ENCODE data around the gene ADORA3.
A peak's percentile ranks its signal among the peaks of the same experiment; 100 is the strongest.

The ADORA3 gene

DNA sequence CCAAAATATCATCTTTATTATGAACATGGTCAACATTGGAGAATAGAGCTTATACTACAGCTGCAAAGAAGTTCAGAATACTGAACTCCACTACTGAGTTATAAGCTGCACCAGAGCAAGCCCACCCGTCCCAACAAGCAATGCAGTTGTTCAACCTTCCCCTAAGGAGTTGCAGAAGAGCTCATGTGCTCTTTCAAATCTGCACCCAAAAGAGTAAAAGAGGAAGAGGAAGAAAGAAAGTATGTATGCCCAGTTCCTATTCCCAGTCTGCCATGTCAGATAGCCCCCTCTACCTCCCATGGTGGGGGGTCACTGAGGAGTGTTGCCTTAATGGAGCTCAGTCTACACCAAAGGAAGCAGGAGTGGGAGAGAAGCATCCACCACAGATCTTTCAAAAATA lies 22.8 kb downstream of the ADORA3 start:
- Histone ChIP-seq H3K4me3 (replicated peaks; ENCODE audit: insufficient read depth, low read length) (no peak overlapping the region), H3K27ac (replicated peaks) (peak overlapping the region; percentile 65), H3K27me3 (ENCODE audit: insufficient read depth, poor library complexity, severe bottlenecking) (no peaks in the 10 kb centered on the region)
- TF ChIP-seq SPI1 (IDR thresholded peaks at IDR 0.05; ENCODE audit: borderline replicate concordance, low read depth), result peak; percentile 97
- TF ChIP-seq, protein P1, sequence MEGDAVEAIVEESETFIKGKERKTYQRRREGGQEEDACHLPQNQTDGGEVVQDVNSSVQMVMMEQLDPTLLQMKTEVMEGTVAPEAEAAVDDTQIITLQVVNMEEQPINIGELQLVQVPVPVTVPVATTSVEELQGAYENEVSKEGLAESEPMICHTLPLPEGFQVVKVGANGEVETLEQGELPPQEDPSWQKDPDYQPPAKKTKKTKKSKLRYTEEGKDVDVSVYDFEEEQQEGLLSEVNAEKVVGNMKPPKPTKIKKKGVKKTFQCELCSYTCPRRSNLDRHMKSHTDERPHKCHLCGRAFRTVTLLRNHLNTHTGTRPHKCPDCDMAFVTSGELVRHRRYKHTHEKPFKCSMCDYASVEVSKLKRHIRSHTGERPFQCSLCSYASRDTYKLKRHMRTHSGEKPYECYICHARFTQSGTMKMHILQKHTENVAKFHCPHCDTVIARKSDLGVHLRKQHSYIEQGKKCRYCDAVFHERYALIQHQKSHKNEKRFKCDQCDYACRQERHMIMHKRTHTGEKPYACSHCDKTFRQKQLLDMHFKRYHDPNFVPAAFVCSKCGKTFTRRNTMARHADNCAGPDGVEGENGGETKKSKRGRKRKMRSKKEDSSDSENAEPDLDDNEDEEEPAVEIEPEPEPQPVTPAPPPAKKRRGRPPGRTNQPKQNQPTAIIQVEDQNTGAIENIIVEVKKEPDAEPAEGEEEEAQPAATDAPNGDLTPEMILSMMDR (IDR thresholded peaks at IDR 0.05; ENCODE audit: insufficient read depth, low read length), result no peak
- DNase-seq (ENCODE audit: low read depth in 1 of 2, low spot score in 1 of 2), result peak in 1 of 2 experiments; percentile 49

DNA sequence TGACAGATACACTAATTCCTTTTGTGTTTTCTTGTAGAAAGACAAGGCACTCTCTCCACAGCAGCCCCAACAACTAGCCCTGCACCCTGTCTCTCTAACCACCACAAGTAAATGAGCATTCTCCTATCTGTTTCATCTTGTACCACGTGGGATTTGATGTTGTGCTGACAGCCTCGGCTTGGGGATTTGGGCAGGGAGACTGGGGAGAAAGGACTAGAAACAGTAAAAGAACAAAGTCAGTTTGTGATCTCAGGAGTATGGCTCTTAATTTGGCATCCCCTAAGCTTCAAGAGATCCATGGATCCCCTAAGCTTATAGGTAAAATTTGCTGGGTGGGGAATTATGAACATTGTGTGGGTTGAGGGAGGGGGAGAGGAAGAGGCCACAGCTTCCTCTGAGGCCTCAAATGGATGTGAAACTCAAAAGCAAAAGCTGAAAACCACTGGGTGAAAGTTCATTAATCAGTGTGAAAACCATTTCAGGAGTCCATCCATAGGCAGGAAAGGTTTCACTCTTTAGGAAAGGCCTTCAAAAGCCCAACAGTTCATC lies 26.6 kb downstream of the ADORA3 start:
- peak in 1 of 2 experiments; percentile 43 for DNase-seq (ENCODE audit: low read depth in 1 of 2, low spot score in 1 of 2)
- TF ChIP-seq SPI1 (IDR thresholded peaks at IDR 0.05; ENCODE audit: borderline replicate concordance, low read depth) (0 out of 2 replicates have a peak, but pooled peaks have one; percentile 26), POLR2AphosphoS5 (IDR thresholded peaks at IDR 0.05; ENCODE audit: low read depth) (0 out of 2 replicates have a peak, but pooled peaks have one; percentile 32), GABPA (IDR thresholded peaks at IDR 0.05; ENCODE audit: low read depth) (no peak)
- TF ChIP-seq, protein P1 (IDR thresholded peaks at IDR 0.05; ENCODE audit: insufficient read depth, low read length), result no peak
- TF ChIP-seq, protein P2, sequence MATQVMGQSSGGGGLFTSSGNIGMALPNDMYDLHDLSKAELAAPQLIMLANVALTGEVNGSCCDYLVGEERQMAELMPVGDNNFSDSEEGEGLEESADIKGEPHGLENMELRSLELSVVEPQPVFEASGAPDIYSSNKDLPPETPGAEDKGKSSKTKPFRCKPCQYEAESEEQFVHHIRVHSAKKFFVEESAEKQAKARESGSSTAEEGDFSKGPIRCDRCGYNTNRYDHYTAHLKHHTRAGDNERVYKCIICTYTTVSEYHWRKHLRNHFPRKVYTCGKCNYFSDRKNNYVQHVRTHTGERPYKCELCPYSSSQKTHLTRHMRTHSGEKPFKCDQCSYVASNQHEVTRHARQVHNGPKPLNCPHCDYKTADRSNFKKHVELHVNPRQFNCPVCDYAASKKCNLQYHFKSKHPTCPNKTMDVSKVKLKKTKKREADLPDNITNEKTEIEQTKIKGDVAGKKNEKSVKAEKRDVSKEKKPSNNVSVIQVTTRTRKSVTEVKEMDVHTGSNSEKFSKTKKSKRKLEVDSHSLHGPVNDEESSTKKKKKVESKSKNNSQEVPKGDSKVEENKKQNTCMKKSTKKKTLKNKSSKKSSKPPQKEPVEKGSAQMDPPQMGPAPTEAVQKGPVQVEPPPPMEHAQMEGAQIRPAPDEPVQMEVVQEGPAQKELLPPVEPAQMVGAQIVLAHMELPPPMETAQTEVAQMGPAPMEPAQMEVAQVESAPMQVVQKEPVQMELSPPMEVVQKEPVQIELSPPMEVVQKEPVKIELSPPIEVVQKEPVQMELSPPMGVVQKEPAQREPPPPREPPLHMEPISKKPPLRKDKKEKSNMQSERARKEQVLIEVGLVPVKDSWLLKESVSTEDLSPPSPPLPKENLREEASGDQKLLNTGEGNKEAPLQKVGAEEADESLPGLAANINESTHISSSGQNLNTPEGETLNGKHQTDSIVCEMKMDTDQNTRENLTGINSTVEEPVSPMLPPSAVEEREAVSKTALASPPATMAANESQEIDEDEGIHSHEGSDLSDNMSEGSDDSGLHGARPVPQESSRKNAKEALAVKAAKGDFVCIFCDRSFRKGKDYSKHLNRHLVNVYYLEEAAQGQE (IDR thresholded peaks at IDR 0.05; ENCODE audit: insufficient replicate concordance, low read depth), result no peak
- H3K27ac ChIP-seq (replicated peaks), result peak overlapping the region; percentile 27
- H3K27me3 ChIP-seq (ENCODE audit: insufficient read depth, poor library complexity, severe bottlenecking), result no peaks in the 10 kb centered on the region
- no peak overlapping the region; the same call in 1 of the 2 replicates for H3K4me3 ChIP-seq (replicated peaks; ENCODE audit: insufficient read depth, low read length)

DNA sequence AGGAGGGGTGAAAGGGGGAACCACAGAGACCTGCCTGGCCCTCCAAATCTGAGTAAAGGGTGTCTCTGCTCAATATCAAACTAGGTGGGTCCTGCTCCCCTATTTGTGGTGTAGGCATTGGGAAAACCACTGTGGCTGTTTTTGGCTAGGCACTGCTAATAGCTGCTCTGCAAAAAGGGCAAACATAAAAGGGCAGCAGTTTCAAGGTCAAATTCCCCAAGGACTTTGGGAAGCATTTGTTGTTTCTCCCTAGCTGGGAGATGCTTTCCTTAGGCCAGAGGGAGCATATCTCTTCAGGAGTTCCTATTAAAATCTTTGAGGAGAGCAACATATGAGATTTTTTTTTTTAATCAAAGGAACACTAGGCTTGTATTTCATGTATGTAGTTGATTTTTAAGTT lies 27.2 kb downstream of the ADORA3 start:
- peak overlapping the region; percentile 27 for H3K27ac ChIP-seq (replicated peaks)
- DNase-seq (ENCODE audit: low read depth in 1 of 2, low spot score in 1 of 2), result no peak
- H3K27me3 ChIP-seq (ENCODE audit: insufficient read depth, poor library complexity, severe bottlenecking), result no peaks in the 10 kb centered on the region
- no peak for TF ChIP-seq GABPA (IDR thresholded peaks at IDR 0.05; ENCODE audit: low read depth)
- TF ChIP-seq, protein P1 (IDR thresholded peaks at IDR 0.05; ENCODE audit: insufficient read depth, low read length), result no peak
- no peak for TF ChIP-seq POLR2AphosphoS5 (IDR thresholded peaks at IDR 0.05; ENCODE audit: low read depth)
- no peak for TF ChIP-seq SPI1 (IDR thresholded peaks at IDR 0.05; ENCODE audit: borderline replicate concordance, low read depth)
- TF ChIP-seq, protein P2 (IDR thresholded peaks at IDR 0.05; ENCODE audit: insufficient replicate concordance, low read depth), result no peak
- no peak overlapping the region for H3K4me3 ChIP-seq (replicated peaks; ENCODE audit: insufficient read depth, low read length)

DNA sequence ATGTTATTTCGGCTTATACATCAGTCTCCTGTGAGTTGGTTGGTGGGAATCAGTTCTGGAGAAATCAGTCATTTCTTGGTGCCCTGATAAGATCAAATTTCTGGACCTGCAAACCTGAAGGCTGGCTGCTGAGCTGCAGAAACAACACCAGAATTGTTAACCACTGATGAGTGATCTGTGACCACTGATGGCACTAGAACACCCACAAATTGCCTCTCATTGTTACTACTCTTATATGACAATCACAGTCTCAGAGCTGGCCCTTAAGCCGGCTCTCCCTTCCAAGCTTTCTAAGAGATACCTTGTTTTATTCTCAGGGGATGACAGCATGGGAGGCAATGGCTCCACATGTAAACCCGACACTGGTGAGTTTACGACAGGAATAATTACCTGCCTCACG lies 27.7 kb downstream of the ADORA3 start:
- TF ChIP-seq, protein P2 (IDR thresholded peaks at IDR 0.05; ENCODE audit: insufficient replicate concordance, low read depth), result no peak
- TF ChIP-seq, protein P1 (IDR thresholded peaks at IDR 0.05; ENCODE audit: insufficient read depth, low read length), result no peak
- TF ChIP-seq POLR2AphosphoS5 (IDR thresholded peaks at IDR 0.05; ENCODE audit: low read depth) (no peak), GABPA (IDR thresholded peaks at IDR 0.05; ENCODE audit: low read depth) (no peak), SPI1 (IDR thresholded peaks at IDR 0.05; ENCODE audit: borderline replicate concordance, low read depth) (no peak)
- Histone ChIP-seq H3K27ac (replicated peaks) (peak overlapping the region; percentile 27), H3K27me3 (ENCODE audit: insufficient read depth, poor library complexity, severe bottlenecking) (no peaks in the 10 kb centered on the region), H3K4me3 (replicated peaks; ENCODE audit: insufficient read depth, low read length) (peak overlapping the region; percentile 57)
- DNase-seq (ENCODE audit: low read depth in 1 of 2, low spot score in 1 of 2), result no peak

Data from HL-60 (cell line).